Neural cell (in vitro differentiated cells): ENCODE results near the gene FOLR2.

Experiments
- CTCF ChIP-seq: fragments of 450-650 bp; IDR thresholded peaks from 2 replicates; pipeline ENCODE4 v1.5.1; 2014; ENCODE audit warnings: antibody characterized with exemption, mild to moderate bottlenecking, moderate library complexity; ENCODE audit not compliant: poor library complexity, severe bottlenecking
- EP300 ChIP-seq: fragments of 450-650 bp; conservative IDR thresholded peaks from 2 replicates; pipeline ENCODE4 v1.6.1; 2014; ENCODE audit warnings: antibody characterized with exemption, mild to moderate bottlenecking, moderate library complexity; ENCODE audit not compliant: poor library complexity, severe bottlenecking
- EZH2 ChIP-seq: fragments of 200-600, 300-800 bp; shearing (Covaris generic), sonication (generic); IDR thresholded peaks from 2 replicates; pipeline ENCODE4 v1.6.1; 2014; ENCODE audit warnings: antibody characterized with exemption, low read length, borderline replicate concordance, mild to moderate bottlenecking; ENCODE audit not compliant: insufficient read depth, poor library complexity, severe bottlenecking
- MXI1 ChIP-seq: fragments of 450-650 bp; conservative IDR thresholded peaks from 2 replicates; pipeline ENCODE4 v1.6.1; 2014; ENCODE audit warnings: antibody characterized with exemption, mild to moderate bottlenecking; ENCODE audit not compliant: poor library complexity, severe bottlenecking
- POLR2AphosphoS5 ChIP-seq: IDR thresholded peaks from 2 replicates; pipeline ENCODE4 v1.6.1; 2012
- REST ChIP-seq: IDR thresholded peaks from 2 replicates; pipeline ENCODE4 v1.6.1; 2012; ENCODE audit warnings: borderline replicate concordance
- SMC3 ChIP-seq: fragments of 450-650 bp; conservative IDR thresholded peaks from 2 replicates; pipeline ENCODE4 v1.6.1; 2014; ENCODE audit warnings: antibody characterized with exemption, mild to moderate bottlenecking, moderate library complexity; ENCODE audit not compliant: poor library complexity
- TAF1 ChIP-seq: IDR thresholded peaks from 2 replicates; pipeline ENCODE4 v1.6.1; 2012; ENCODE audit warnings: low read depth

- TF ChIP-seq CTCF (no peak), MXI1 (no peak), EZH2 (no peak), POLR2AphosphoS5 (no peak), SMC3 (no peak), REST (no peak), EP300 (no peak), TAF1 (no peak)
Observed at GRCh38 chr11:72177656-72178055, 38.9 kb upstream of the FOLR2 start.
